GM18870 (cell line): Measurements from ENCODE around the gene RPL38.

Source experiments
- ATAC-seq: cut with Tn5 transposase; IDR thresholded peaks from one replicate; pipeline ENCODE4 v1.9.1; 2021; ENCODE audit warnings: moderate library complexity; ENCODE audit not compliant: unreplicated experiment

Gene RPL38

GRCh38 chr17:74203439-74204240, at the start of gene RPL38:
Gene RPL38 (plus strand): TSS chr17:74203678. CDS start chr17:74203956, 278 bp downstream.
- peak; percentile 51 for ATAC-seq

DNA sequence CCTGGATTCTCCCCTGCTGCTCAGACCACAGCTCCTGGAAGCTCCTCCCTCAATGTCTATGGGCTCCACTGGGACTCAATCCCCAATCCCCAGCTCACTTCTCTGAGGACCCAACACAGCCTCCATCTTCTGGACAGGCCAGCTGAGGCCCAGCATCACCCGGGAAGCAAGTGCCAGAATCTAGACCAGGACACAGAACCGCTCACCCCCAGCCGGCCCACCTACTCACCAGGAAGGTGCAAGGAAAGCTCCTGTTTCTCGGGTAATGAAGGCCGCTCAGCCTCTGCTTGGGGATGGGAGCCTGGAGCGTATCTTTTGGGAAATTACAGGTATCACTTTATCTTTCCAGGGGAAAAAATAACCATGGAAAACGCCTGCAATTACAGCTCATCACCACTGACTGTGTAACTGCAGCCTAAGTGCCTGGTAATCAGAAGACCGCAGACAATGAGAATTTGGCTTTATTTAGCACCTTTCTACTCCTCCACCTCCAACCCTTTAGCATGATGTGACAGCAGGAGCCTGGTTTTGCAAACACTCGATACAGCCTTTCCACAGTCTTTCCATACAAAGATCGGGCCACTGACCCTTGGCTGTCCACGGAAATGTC, 49.6 kb upstream of the RPL38 start:
- no peak for ATAC-seq

- no peak for ATAC-seq
These were observed 46.6 kb upstream of the RPL38 start for GRCh38 chr17:74156878-74157277.

DNA sequence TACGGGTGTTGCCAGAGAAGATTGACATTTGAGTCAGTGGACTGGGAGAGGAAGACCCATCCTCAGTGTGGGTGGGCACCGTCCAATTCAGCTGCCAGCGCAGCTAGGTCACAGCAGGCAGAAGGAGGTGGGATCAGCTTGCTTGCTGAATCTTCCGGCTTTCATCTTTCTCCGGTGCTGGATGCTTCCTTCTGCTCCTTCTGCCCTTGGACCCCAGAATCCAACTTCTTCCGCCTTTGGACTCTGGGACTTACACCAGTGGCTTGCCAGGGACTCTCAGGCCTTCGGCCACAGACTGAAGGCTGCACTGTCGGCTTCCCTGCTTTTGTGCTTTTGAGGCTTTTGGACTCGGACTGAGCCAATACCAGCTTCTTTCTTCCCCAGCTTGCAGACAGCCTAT, 46.1 kb upstream of the RPL38 start:
- ATAC-seq = no peak

GRCh38 chr17:74158761-74159160, 44.7 kb upstream of the RPL38 start:
- no peak for ATAC-seq

DNA sequence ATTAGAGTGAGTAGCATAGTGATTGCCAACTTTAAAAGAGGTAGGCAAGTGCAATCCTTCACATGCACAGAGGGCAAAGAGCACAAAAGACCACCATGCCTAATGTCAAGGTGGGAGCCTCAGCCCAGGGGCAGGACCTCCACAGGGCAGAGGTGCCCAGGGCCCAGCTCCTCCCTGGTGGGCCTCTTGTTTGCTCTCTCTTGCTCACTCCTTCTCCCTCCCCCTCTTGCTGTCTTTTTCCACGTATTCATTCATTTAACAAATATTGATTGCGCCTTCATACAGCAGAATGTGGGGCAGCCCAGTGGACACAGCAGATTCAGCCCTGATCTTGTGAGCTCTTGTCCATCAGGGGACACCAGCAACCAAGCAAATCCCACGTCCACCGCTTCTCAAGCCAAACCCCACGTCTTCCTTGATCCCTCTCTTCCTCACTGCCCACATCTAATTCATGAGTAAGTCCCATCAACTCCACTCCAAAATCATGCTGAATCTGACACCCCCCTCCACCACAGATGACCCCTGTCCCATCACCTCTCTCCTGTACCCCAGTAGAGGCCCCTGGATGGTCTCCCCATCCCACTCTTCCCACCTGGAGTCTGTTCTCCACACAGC, 44.1 kb upstream of the RPL38 start:
- no peak for ATAC-seq

- no peak for ATAC-seq
These were observed 42.6 kb upstream of the RPL38 start for GRCh38 chr17:74160656-74161502.

- no peak for ATAC-seq
These were observed 42.0 kb upstream of the RPL38 start for GRCh38 chr17:74161503-74161875.

DNA sequence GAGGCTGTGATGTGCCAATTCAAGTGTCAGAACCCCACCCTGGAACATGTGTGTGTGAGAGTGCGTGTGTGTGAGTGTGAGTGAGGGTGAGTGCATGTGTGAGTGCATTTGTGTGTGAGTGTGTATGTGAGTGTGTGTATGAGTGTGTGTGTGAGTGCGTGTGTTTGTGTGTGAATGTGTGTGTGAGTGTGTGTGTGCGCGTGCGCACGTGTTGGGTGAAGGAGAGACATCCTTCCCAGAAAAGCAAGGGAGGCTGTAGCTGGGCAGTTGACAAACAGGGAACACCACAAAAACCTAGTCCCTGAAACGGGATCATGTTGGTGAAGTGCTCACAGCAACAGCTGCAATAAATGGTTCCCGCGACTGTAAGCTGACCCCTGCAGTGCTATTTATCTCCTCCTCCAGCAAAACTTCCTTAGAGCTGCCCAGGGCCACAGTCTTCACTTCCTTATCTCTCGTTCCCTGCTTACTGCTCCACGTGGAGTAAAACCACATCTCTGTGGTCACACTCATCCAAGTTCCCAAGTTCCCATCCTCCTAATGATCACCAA, 40.1 kb upstream of the RPL38 start:
- ATAC-seq = no peak

- no peak for ATAC-seq
These were observed 39.6 kb upstream of the RPL38 start for GRCh38 chr17:74163836-74164235.

GRCh38 chr17:74164446-74165045, 38.9 kb upstream of the RPL38 start:
- no peak for ATAC-seq

- no peak for ATAC-seq
These were observed 37.6 kb upstream of the RPL38 start for GRCh38 chr17:74165797-74166365.

DNA sequence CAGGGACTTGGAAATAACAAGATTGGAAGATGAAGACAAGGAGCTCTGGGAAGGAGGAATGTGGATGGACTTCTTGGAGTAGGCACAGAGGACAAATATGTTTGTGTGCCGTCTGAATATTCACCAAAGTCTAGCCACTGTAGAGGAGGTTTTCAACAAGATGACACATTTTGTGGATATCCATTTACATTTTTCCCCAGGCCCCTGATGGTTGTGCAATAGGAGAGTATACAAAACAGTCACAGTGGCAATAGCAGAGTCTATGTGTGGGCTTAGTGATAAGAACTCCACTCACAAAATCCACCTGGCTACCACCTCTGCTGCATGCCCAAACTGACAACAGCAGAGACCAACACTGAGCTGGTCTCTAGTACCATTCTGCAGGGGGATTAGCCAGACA, 32.6 kb upstream of the RPL38 start:
- ATAC-seq = no peak

DNA sequence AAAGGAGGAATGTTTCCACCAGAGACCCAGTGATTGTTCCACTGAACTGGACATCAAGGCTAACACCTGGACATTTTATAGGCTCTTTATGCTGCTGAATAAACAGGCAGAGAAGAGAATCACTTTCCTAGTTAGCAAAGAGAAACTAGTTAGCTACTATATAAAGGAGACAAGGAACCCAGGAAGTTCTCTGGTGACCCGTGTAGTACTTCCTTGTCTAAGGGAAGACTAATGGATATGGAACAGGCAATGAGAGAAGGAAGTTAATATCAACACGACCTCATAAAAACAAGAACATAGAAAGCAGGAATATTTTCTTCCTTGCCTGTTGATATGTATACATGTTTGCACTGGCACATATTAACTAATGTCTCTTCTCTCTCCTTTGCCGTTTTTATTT, 30.8 kb upstream of the RPL38 start:
- ATAC-seq = no peak

- no peak for ATAC-seq
These were observed 26.9 kb upstream of the RPL38 start for GRCh38 chr17:74176546-74177001.

DNA sequence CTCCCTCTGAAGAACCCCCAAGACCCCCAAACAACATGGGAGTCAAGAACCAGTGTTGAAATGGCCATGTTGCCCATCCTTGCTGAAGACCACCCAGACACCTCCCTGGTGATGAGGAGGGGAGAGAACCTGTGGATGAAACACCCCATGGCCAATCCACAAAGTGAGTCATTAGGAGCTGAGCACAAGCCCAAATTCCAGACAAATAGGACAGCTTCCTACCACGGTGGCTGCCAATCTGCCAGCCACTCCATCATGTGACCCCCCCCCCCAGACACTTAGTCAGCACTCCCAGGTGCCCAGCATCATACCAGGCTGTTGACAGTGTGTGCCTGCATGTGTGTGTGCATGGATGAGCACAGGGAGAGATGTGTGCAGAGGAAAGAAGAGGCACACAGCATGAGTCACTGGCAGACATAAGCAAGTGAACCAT, 26.4 kb upstream of the RPL38 start:
- no peak for ATAC-seq

GRCh38 chr17:74179576-74179975, 23.9 kb upstream of the RPL38 start:
- ATAC-seq = no peak

GRCh38 chr17:74180336-74180735, 23.1 kb upstream of the RPL38 start:
- no peak for ATAC-seq

DNA sequence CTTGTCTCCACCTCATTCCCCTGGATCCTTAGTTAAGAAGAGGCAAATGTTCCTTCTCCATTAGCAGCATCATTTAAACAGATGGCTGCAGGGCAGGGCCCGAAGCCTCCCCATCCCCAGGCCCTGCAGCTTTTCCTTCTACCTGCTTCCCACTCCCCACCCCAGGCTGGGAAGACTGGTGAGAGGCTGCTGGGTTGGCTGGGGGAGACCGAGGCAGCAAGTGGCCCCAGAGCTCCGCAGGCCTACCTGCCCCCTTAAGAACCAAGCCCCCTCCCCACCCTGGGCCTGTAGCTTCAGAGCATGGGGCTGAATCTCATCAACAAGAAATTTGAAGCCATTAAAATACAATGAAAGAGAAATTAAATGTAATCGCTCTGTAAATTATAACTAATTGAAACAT, 22.1 kb upstream of the RPL38 start:
- no peak for ATAC-seq

DNA sequence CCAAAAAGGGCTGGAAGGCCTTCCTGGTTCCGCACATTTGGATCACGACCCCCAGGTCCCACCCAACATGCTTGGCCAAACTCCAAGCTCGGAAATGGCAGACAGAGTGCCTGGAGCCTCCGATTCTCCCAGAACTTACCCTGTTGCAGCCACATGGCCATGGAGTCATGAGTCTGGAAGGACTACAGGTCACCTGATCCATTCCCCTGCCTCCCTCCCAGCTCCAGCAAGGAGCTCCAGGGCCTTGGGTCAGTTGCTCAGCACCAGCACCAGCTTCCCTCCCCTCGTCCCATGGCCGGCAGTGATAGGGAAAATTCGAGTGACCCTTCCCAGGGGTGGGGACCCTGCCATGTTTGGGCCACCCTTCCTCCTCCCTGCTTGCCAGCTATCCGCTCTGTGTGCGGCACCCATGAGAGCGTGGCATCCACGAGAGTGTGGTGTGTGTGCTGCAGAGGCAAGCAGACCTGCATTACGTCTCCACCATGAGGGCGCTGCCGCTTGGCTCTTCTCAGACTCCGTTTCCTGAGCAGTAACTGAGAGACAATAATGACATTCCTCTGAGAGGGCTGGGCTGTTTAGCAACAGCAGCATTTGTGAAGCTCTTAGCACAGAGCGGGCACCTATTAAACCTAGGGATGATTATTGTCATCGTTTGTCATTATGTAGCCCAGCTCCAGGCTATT, 21.3 kb upstream of the RPL38 start:
- no peak for ATAC-seq
